ENCODE measurements around the gene ATG5.

Gene ATG5

GRCh38 chr6:106187424-106187982, 138.1 kb downstream of the ATG5 start:
- Histone ChIP-seq H4K20me1 (ENCODE audit: low read depth, low read length) (no peaks in the 10 kb centered on the region), H3F3A (ENCODE audit: insufficient read depth) (no peaks in the 10 kb centered on the region), H3K4me2 (ENCODE audit: low read depth, low read length, poor library complexity, severe bottlenecking) (no peak overlapping the region), H3K27ac (ENCODE audit: low read depth, low read length) (no peak overlapping the region), H3K9me2 (replicated peaks; ENCODE audit: insufficient read depth, low read length) (no peaks in the 10 kb centered on the region), H3K79me2 (ENCODE audit: insufficient read depth, low read length) (no peaks in the 10 kb centered on the region), H3K36me3 (ENCODE audit: low read length) (0 out of 2 replicates have a peak, but pooled peaks cover 8% of the 10 kb centered on the region), H2AFZ (ENCODE audit: low read depth, low read length, severe bottlenecking) (no peak overlapping the region), H3K9me3 (ENCODE audit: insufficient read depth, low read length) (no peaks in the 10 kb centered on the region), H3K9ac (ENCODE audit: low read length) (no peak overlapping the region), H3K27me3 (ENCODE audit: low read length) (no peaks in the 10 kb centered on the region), H3K4me3 (ENCODE audit: insufficient read depth, low read length, poor library complexity, severe bottlenecking) (no peak overlapping the region)
- TF ChIP-seq EZH2phosphoT487 (conservative IDR thresholded peaks at IDR 0.05; ENCODE audit: low read length) (no peak), CTCF (IDR thresholded peaks at IDR 0.05; ENCODE audit: insufficient read depth, low read length, poor library complexity, severe bottlenecking) (no peak)

- H3K27ac ChIP-seq (ENCODE audit: low read depth, low read length) = no peak overlapping the region
- H3K9me2 ChIP-seq (replicated peaks; ENCODE audit: insufficient read depth, low read length) = no peaks in the 10 kb centered on the region
- no peaks in the 10 kb centered on the region for H3K27me3 ChIP-seq (ENCODE audit: low read length)
- H3F3A ChIP-seq (ENCODE audit: insufficient read depth) = no peaks in the 10 kb centered on the region
- H3K36me3 ChIP-seq (ENCODE audit: low read length) = 0 out of 2 replicates have a peak, but pooled peaks cover 4% of the 10 kb centered on the region
- TF ChIP-seq EZH2phosphoT487 (conservative IDR thresholded peaks at IDR 0.05; ENCODE audit: low read length) (no peak), CTCF (IDR thresholded peaks at IDR 0.05; ENCODE audit: insufficient read depth, low read length, poor library complexity, severe bottlenecking) (no peak)
- no peaks in the 10 kb centered on the region for H3K9me3 ChIP-seq (ENCODE audit: insufficient read depth, low read length)
- no peaks in the 10 kb centered on the region for H3K79me2 ChIP-seq (ENCODE audit: insufficient read depth, low read length)
- no peak overlapping the region for H3K4me3 ChIP-seq (ENCODE audit: insufficient read depth, low read length, poor library complexity, severe bottlenecking)
- H4K20me1 ChIP-seq (ENCODE audit: low read depth, low read length) = no peaks in the 10 kb centered on the region
- no peak overlapping the region for H3K4me2 ChIP-seq (ENCODE audit: low read depth, low read length, poor library complexity, severe bottlenecking)
- no peak overlapping the region for H2AFZ ChIP-seq (ENCODE audit: low read depth, low read length, severe bottlenecking)
- no peak overlapping the region for H3K9ac ChIP-seq (ENCODE audit: low read length)
These were observed 138.8 kb downstream of the ATG5 start for GRCh38 chr6:106186714-106187113.

GRCh38 chr6:106186172-106186571, 139.4 kb downstream of the ATG5 start:
- H3K4me2 ChIP-seq (ENCODE audit: low read depth, low read length, poor library complexity, severe bottlenecking) = no peak overlapping the region
- H3K4me3 ChIP-seq (ENCODE audit: insufficient read depth, low read length, poor library complexity, severe bottlenecking) = no peak overlapping the region
- no peak overlapping the region for H2AFZ ChIP-seq (ENCODE audit: low read depth, low read length, severe bottlenecking)
- no peaks in the 10 kb centered on the region for H3K79me2 ChIP-seq (ENCODE audit: insufficient read depth, low read length)
- no peaks in the 10 kb centered on the region for H3K9me2 ChIP-seq (replicated peaks; ENCODE audit: insufficient read depth, low read length)
- H3K9ac ChIP-seq (ENCODE audit: low read length) = no peak overlapping the region
- no peaks in the 10 kb centered on the region for H3K27me3 ChIP-seq (ENCODE audit: low read length)
- H4K20me1 ChIP-seq (ENCODE audit: low read depth, low read length) = no peaks in the 10 kb centered on the region
- H3K36me3 ChIP-seq (ENCODE audit: low read length) = 0 out of 2 replicates have a peak, but pooled peaks cover 4% of the 10 kb centered on the region
- TF ChIP-seq CTCF (IDR thresholded peaks at IDR 0.05; ENCODE audit: insufficient read depth, low read length, poor library complexity, severe bottlenecking) (no peak), EZH2phosphoT487 (conservative IDR thresholded peaks at IDR 0.05; ENCODE audit: low read length) (no peak)
- no peaks in the 10 kb centered on the region for H3K9me3 ChIP-seq (ENCODE audit: insufficient read depth, low read length)
- no peaks in the 10 kb centered on the region for H3F3A ChIP-seq (ENCODE audit: insufficient read depth)
- H3K27ac ChIP-seq (ENCODE audit: low read depth, low read length) = no peak overlapping the region

Measured in SU-DHL-6 (cell line).